BE2C (cell line): ENCODE data around the gene CORO2B.
"Not testable (repeated sequence)": the region's sequence is repeated elsewhere in the genome, so short reads cannot be mapped to it uniquely, and the experiment has no call there.

ENCODE experiments used
- DNase-seq: peaks from one replicate; pipeline ENCODE4 v3.0.0-alpha.2; 2020
- H3K27me3 ChIP-seq: fragments of 250-450 bp; sonication (Bioruptor Pico); 2 replicates; pipeline ENCODE4 v1.5.1; 2020; ENCODE audit warnings: mild to moderate bottlenecking
- H3K36me3 ChIP-seq: fragments of 250-450 bp; sonication (Bioruptor Pico); 2 replicates; pipeline ENCODE4 v1.5.1; 2020; ENCODE audit warnings: mild to moderate bottlenecking
- H3K4me1 ChIP-seq: fragments of 250-450 bp; sonication (Bioruptor Pico); 2 replicates; pipeline ENCODE4 v1.5.1; 2020
- H3K4me3 ChIP-seq: 2 replicates; pipeline ENCODE4 v1.5.1; 2011; ENCODE audit warnings: low read depth, low read length
- H3K9me3 ChIP-seq: fragments of 250-450 bp; sonication (Bioruptor Pico); 2 replicates; pipeline ENCODE4 v1.5.1; 2020
- TF ChIP-seq, protein P1 (sequence below): IDR thresholded peaks from 2 replicates; pipeline ENCODE4 v1.5.1; 2012; ENCODE audit warnings: mild to moderate bottlenecking, low read depth, low read length

The CORO2B gene

DNA sequence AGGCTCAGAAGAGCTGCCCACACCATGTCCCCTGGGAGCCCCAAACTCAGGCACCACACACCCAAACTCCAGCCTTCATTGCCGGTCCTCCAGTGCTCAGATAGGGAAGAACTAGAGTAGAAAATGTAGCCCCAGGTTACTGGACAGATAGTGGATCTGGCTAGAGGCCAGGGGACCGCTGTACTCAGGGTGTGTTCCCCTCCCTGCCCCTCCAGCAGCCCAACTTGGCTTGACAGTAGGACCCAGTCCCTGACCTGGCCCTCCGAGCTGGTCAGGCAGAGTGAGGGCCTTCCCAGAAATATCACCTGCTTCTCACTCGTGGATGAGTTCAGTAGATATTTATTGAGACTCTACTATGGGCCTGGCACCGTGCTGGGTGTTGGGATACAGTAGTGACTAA lies 100.0 kb downstream of the CORO2B start:
- no peak for DNase-seq
- Histone ChIP-seq H3K4me1 (no peaks in the 10 kb centered on the region), H3K9me3 (no peaks in the 10 kb centered on the region), H3K36me3 (no peaks in the 10 kb centered on the region), H3K27me3 (no peaks in the 10 kb centered on the region), H3K4me3 (no peak overlapping the region)
- TF ChIP-seq, protein P1, sequence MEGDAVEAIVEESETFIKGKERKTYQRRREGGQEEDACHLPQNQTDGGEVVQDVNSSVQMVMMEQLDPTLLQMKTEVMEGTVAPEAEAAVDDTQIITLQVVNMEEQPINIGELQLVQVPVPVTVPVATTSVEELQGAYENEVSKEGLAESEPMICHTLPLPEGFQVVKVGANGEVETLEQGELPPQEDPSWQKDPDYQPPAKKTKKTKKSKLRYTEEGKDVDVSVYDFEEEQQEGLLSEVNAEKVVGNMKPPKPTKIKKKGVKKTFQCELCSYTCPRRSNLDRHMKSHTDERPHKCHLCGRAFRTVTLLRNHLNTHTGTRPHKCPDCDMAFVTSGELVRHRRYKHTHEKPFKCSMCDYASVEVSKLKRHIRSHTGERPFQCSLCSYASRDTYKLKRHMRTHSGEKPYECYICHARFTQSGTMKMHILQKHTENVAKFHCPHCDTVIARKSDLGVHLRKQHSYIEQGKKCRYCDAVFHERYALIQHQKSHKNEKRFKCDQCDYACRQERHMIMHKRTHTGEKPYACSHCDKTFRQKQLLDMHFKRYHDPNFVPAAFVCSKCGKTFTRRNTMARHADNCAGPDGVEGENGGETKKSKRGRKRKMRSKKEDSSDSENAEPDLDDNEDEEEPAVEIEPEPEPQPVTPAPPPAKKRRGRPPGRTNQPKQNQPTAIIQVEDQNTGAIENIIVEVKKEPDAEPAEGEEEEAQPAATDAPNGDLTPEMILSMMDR = no peak

DNA sequence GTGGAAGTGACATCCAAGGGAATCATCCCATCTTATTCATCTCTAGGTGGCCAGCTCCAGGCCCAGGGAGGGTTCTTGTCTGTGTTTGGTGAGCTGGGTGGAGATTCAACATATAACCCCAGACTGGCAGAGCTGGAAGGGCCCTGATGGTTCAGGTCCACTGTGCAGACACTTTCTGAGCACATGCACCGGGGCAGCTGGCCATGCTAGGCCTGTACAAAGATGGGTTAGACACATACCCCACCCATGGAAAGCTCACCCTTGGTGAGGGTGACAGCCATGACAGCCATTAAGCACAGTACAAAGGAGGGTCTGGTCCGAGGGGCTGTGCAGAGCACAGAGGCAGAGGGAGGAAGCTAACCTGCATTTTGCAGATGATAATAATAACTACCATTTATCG lies 100.4 kb downstream of the CORO2B start:
- TF ChIP-seq, protein P1 = no peak

DNA sequence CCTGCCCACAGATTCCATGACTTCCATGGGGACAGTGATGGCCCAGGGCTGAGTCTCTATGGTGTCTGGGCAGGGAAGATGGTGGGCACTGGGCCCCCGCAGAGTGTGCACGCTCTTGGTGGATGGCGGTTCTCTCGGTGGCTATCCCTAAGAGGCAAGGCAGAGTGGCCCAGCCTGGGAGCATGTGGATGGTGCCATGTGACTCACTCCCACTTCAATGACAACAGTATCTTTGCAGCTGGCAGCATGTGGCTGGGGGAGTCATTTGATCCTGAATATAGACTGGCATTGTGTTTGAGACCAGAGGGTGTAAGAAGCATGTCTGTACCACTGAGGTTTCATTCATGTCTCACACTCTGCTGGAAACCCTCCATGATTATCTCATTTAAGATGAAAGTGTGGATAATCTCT lies 101.2 kb downstream of the CORO2B start:
- Histone ChIP-seq H3K27me3 (no peaks in the 10 kb centered on the region), H3K9me3 (no peaks in the 10 kb centered on the region), H3K4me1 (no peaks in the 10 kb centered on the region), H3K36me3 (no peaks in the 10 kb centered on the region), H3K4me3 (no peak overlapping the region)
- no peak for DNase-seq
- TF ChIP-seq, protein P1 = no peak

More for the DNA sequence above, 100.4 kb downstream of the CORO2B start:
- no peaks in the 10 kb centered on the region for H3K9me3 ChIP-seq
- H3K36me3 ChIP-seq = no peaks in the 10 kb centered on the region
- H3K4me1 ChIP-seq = no peaks in the 10 kb centered on the region
- no peak overlapping the region for H3K4me3 ChIP-seq
- DNase-seq = no peak
- no peaks in the 10 kb centered on the region for H3K27me3 ChIP-seq

DNA sequence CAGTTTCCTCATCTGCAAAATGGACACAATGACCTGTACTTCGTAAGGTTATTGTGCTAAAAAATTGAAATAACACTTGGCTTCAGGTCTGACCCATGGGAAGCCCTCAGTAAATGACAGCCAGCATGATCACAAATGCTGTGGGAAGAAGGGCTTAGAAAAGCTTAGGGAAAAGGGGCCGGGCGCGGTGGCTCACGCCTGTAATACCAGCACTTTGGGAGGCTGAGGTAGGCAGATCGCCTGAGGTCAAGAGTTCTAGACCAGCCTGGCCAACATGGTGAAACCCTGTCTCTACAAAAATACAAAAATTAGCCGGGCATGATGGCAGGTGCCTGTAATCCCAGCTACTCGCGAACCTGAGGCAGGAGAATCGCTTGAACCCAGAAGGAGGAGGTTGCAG lies 102.0 kb downstream of the CORO2B start:
- H3K4me3 ChIP-seq, H3K27me3 ChIP-seq, H3K36me3 ChIP-seq, H3K4me1 ChIP-seq, H3K9me3 ChIP-seq, DNase-seq: not testable (repeated sequence)

DNA sequence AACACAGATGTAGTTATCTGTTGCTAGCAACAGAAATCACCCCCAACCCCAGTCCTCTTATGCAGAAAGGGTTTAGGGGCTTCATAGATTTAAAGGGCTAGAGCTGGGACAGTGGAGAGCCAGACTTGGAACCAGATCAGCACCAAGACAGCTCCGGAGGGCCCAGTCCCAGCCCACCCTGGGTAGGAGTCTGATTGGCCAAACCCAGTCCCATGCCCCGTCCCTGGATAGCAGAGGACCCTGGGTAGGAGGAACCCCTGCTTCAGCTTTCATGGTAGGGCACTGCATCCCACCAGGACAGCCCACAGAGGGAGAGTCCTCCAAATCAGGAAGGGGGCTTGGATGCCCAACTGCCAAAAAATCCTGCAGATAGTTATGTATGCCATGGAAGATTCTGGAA lies 103.0 kb downstream of the CORO2B start:
- DNase-seq = no peak
- Histone ChIP-seq H3K4me3 (no peak overlapping the region), H3K9me3 (no peaks in the 10 kb centered on the region), H3K4me1 (no peaks in the 10 kb centered on the region), H3K36me3 (no peaks in the 10 kb centered on the region), H3K27me3 (no peaks in the 10 kb centered on the region)
- TF ChIP-seq, protein P1 = no peak

DNA sequence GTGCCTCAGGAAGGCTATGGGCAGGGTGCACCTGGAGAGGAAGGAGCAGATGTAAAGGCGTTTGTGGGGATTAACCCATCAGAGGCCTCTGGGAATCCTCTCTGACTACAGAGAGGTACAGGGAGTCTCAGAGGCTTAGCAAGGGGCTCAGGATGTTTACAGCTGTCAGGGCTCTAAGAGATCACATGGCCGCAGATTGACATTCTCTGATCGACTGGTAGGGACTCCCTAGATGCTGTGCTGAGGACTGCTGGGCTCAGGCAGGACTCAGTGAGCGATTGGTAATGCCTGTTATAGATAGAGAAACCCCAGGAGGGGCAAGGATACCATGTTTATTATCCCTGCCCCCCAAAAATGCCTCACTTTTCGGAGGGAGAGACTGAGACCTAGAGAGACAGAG lies 103.5 kb downstream of the CORO2B start:
- H3K36me3 ChIP-seq = no peaks in the 10 kb centered on the region
- no peak for DNase-seq
- H3K4me1 ChIP-seq = no peaks in the 10 kb centered on the region
- no peak overlapping the region for H3K4me3 ChIP-seq
- no peaks in the 10 kb centered on the region for H3K27me3 ChIP-seq
- TF ChIP-seq, protein P1 = no peak
- no peaks in the 10 kb centered on the region for H3K9me3 ChIP-seq

DNA sequence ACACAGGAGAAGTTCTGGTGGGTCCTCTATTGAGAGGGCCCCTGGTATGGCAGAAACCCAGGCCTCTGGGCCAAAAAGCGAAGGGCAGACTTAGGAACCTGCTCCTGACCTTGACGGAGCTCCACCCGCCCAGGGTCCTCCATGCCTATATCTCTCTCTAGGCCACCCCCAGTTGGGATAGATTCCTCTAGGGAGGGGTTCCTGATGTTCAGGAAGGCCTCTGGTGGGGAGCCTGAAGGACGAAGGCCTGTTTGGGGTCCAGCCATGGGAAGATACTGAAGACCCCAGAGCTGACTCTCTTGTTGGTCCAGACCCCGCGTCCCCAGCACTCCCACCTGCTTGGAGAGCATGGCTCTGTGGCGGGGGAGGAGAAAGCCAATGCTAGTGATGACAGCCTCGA lies 104.2 kb downstream of the CORO2B start:
- Histone ChIP-seq H3K36me3 (no peaks in the 10 kb centered on the region), H3K4me1 (no peaks in the 10 kb centered on the region), H3K27me3 (no peaks in the 10 kb centered on the region), H3K9me3 (no peaks in the 10 kb centered on the region), H3K4me3 (no peak overlapping the region)
- no peak for DNase-seq
- TF ChIP-seq, protein P1 = no peak
